Measurements from ENCODE around the gene TPST2. TPM values are rescaled to one million over a fixed set of nuclear protein-coding genes. Genes with fewer than 3 reads are reported as not detected.
A peak's percentile ranks its signal among the peaks of the same experiment; 100 is the strongest.

TPST2 gene
- total RNA-seq, 1 donor from 2014 or later = 30.0 TPM

DNA sequence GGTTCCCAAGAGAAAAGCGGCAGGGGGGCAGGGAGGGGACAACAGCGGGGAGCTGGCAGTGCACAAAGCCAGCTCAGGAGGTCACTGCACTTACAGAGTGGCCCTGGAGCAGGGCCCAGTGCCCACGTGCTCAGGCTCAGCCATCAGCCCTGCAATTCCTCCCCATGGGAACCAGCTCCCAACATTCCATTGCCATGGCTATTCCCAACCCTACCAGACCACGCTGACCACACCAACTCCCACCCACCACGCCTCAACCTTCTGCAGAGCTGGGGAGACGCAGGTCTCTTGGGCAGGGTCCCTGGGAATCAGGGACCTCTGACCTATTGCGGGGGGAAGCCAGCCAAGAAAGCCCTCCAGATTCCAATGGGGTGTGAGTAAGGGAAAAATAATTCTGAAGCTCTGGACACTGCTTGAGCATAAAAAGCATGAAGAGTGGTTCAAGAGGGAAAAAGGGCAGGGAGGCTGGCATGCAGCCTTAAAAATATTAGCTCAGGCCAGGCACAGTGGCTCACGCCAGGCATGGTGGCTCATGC, 39.4 kb downstream of the TPST2 start:
- H3K4me1 Mint-ChIP-seq = peaks cover 39% of the 10 kb centered on the region
- DNase-seq = no peak
- no peaks in the 10 kb centered on the region for H3K27me3 Mint-ChIP-seq
- H3K27ac Mint-ChIP-seq = no peak overlapping the region
- H3K9me3 Mint-ChIP-seq = no peaks in the 10 kb centered on the region
- intact Hi-C loops (cut with micrococcal nuclease) = no loop called here
- peaks cover 26% of the 10 kb centered on the region for H3K36me3 Mint-ChIP-seq (ENCODE audit: low read depth)
- H3K4me3 Mint-ChIP-seq = no peak overlapping the region

DNA sequence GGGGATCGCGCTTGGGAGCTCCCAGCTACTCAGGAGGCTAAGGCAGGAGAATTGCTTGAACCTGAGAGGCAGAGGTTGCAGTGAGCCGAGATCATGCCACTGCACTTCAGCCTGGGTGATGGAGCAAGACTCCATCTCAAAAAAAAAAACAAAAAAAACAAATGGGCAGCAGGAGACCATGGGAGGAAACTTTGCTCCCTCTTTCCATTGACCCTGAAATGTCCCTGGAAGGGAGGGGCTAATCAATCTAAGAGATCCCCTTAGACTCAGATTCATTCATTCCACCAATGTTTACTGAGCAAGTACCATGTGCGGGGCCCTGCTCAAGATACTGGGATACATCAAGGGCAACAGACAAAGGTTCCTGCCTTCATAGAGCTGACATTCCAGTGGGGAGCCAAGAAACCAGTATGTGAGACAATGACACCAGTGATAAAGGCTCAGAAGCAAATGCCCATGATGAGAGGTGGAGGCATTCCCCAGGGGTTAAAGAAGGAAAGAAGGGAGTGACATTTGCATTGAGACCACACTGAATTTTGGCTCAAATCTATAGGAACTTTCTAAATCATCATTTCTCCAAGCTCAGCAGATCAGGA, 39.9 kb downstream of the TPST2 start:
- Mint-ChIP-seq H3K27ac (peak overlapping the region; percentile 9), H3K4me3 (no peak overlapping the region), H3K9me3 (no peaks in the 10 kb centered on the region), H3K36me3 (ENCODE audit: low read depth) (peaks cover 29% of the 10 kb centered on the region), H3K27me3 (no peaks in the 10 kb centered on the region), H3K4me1 (peaks cover 41% of the 10 kb centered on the region)
- no peak for DNase-seq
- intact Hi-C loops (cut with micrococcal nuclease) = no loop called here

DNA sequence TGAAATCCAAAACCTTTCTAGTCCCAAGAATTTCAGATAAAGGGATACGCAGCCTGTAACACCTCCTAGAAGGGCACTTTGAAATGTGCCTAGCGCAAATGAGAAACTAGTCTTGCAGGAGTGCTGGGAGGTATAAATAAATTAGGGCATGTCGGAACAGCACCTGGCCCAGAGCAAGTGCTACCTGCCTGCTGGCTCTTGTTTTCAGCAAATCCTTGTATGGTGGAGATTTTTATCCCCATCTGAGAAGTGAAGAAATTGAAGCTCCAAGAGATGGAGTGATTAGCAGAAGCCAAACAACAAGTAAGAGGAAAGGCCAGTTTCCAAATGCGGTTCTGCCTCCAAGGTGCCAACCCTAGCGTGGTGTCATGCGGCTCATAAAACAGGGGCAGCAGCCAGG, 40.9 kb downstream of the TPST2 start:
- no peak for DNase-seq
- no peaks in the 10 kb centered on the region for H3K9me3 Mint-ChIP-seq
- H3K36me3 Mint-ChIP-seq (ENCODE audit: low read depth) = peaks cover 30% of the 10 kb centered on the region
- intact Hi-C loops (cut with micrococcal nuclease) = no loop called here
- H3K4me1 Mint-ChIP-seq = peaks cover 44% of the 10 kb centered on the region
- H3K4me3 Mint-ChIP-seq = no peak overlapping the region
- no peaks in the 10 kb centered on the region for H3K27me3 Mint-ChIP-seq
- no peak overlapping the region for H3K27ac Mint-ChIP-seq

DNA sequence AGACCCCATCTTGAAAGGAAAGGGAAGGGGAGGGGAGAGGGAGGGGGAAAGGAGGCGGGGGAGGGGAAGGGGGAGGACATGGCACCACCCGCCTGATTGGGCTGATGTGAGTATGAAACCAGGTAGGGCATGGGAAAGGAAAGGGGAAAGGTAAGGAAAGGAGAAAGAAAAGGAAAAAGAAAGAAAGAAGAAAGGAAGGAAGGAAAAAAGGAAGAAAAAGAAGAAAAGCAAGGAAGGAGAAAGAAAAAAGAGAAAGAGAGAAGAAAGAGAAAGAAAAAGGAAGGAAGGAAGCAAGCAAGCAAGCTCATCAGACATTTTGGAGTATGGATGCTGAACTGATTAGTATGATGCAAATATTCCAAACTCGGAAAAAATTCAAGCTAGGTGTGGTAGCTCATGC, 41.6 kb downstream of the TPST2 start:
- intact Hi-C loops (cut with micrococcal nuclease) = no loop called here
- Mint-ChIP-seq H3K36me3 (ENCODE audit: low read depth) (peaks cover 27% of the 10 kb centered on the region), H3K27me3 (no peaks in the 10 kb centered on the region), H3K27ac (peak overlapping the region; percentile 63), H3K4me3 (no peak overlapping the region), H3K9me3 (no peaks in the 10 kb centered on the region), H3K4me1 (peaks cover 42% of the 10 kb centered on the region)
- DNase-seq = no peak

DNA sequence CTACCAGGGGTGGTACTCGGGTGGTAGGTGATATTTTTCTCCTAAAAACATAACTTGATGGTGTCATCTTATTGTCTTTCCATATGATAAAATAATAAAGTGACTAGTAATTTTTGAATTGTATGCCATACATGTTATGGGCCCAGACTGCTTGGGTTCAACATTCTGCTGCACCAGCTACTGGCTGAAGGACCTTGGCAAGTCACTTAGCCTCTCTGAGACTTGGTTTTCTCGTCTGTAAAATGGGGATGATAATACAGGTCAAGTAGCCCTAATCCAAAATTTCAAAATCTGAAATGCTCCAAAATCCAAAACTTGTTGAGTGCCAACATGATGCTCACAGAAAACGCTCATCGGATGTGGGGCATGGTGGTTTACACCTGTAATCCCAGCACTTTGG, 42.1 kb downstream of the TPST2 start:
- intact Hi-C loops (cut with micrococcal nuclease) = no loop called here
- Mint-ChIP-seq H3K4me1 (peaks cover 42% of the 10 kb centered on the region), H3K9me3 (no peaks in the 10 kb centered on the region), H3K27ac (peak overlapping the region; percentile 82), H3K4me3 (no peak overlapping the region), H3K36me3 (ENCODE audit: low read depth) (peaks cover 27% of the 10 kb centered on the region), H3K27me3 (no peaks in the 10 kb centered on the region)
- no peak for DNase-seq

DNA sequence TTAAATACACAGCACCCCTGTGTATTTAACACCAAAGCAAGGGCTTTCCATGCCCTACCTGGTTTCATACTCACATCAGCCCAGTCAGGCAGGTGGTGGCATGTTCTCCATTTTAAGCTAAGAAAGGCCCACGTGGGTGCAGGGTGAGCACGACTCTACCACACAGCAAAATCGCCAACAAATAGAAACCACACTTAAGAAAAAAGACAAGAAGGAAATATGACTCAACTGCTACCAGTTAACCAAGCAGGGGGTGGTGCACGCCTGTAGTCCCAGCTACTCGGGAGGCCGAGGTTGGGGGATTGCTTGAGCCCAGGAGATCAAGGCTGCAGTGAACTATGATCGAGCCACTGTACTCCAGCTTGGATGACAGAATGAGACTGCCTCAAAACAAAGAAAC, 42.5 kb downstream of the TPST2 start:
- intact Hi-C loops (cut with micrococcal nuclease) = no loop called here
- peak overlapping the region; percentile 82 for H3K27ac Mint-ChIP-seq
- peaks cover 29% of the 10 kb centered on the region for H3K36me3 Mint-ChIP-seq (ENCODE audit: low read depth)
- no peaks in the 10 kb centered on the region for H3K9me3 Mint-ChIP-seq
- no peaks in the 10 kb centered on the region for H3K27me3 Mint-ChIP-seq
- peak overlapping the region; percentile 67 for H3K4me3 Mint-ChIP-seq
- peak; percentile 69 for DNase-seq
- peaks cover 46% of the 10 kb centered on the region for H3K4me1 Mint-ChIP-seq

DNA sequence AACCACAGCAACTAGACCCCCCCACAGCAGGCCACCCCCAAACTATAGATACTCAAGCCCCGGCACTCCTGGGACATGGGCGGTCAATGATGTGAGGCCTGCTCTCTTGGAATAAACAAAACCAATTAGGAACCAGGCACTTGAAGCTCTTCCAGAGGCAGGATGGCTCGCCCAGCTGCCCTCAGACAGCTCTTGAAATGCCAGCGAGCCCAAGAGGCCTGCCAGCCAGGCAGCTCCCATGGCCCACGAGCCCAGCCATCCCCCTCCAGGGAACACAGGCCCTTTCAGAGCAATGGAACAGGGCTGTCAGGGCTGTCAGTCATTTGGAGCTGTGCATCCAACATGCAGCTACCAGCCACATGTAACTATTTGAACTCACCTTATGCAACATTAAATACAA, 43.6 kb downstream of the TPST2 start:
- intact Hi-C loops (cut with micrococcal nuclease) = no loop called here
- DNase-seq = no peak
- H3K4me3 Mint-ChIP-seq = peak overlapping the region; percentile 67

DNA sequence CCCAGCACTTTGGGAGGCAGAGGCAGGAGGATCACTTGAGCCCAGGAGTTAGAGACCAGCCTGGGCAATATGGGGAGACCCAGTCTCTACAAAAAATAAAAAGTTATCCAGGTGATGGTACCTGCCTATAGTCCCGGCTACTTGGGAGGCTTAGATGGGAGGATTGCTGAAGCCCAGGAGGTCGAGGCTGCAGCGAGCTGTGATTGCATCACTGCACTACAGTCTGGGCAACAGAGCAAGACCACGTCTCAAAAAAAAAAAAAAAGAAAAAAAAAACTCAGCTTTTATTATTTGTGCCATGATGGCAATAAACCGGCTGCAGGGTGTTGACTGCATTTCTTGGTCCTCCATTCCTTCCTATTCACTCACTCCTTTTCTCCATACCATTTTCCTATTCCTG, 44.1 kb downstream of the TPST2 start:
- H3K27ac Mint-ChIP-seq = no peak overlapping the region
- no peaks in the 10 kb centered on the region for H3K27me3 Mint-ChIP-seq
- intact Hi-C loops (cut with micrococcal nuclease) = no loop called here

More for the DNA sequence above, 43.6 kb downstream of the TPST2 start:
- H3K36me3 Mint-ChIP-seq (ENCODE audit: low read depth) = peaks cover 31% of the 10 kb centered on the region
- H3K27ac Mint-ChIP-seq = peak overlapping the region; percentile 82
- H3K9me3 Mint-ChIP-seq = no peaks in the 10 kb centered on the region
- H3K27me3 Mint-ChIP-seq = no peaks in the 10 kb centered on the region
- peaks cover 48% of the 10 kb centered on the region for H3K4me1 Mint-ChIP-seq

DNA sequence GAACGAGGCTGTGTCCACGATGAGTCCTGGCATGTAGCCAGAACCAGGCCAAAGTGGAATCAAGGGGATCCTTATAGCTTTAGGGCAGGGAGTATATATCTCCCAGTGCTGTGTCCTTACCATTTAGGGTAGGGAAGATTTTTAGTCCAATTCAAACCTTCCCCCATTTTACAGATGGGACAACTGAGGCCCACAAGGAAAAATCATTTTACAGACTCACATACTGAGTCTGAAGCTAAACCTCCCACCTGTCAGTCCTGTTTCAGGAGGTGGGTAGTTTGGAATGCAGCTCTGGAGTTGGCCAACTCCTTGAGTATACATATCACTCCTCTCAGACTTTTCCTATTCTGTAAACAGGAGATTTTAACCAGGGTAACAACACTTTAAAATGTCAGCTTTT, 44.5 kb downstream of the TPST2 start:
- no peak overlapping the region for H3K4me3 Mint-ChIP-seq
- intact Hi-C loops (cut with micrococcal nuclease) = no loop called here
- peaks cover 33% of the 10 kb centered on the region for H3K36me3 Mint-ChIP-seq (ENCODE audit: low read depth)
- H3K27me3 Mint-ChIP-seq = no peaks in the 10 kb centered on the region
- no peaks in the 10 kb centered on the region for H3K9me3 Mint-ChIP-seq
- peaks cover 48% of the 10 kb centered on the region for H3K4me1 Mint-ChIP-seq
- no peak for DNase-seq
- no peak overlapping the region for H3K27ac Mint-ChIP-seq

More for the DNA sequence above, 44.1 kb downstream of the TPST2 start:
- H3K4me1 Mint-ChIP-seq = peaks cover 48% of the 10 kb centered on the region
- no peak for DNase-seq
- no peaks in the 10 kb centered on the region for H3K9me3 Mint-ChIP-seq
- peaks cover 31% of the 10 kb centered on the region for H3K36me3 Mint-ChIP-seq (ENCODE audit: low read depth)
- no peak overlapping the region for H3K4me3 Mint-ChIP-seq

DNA sequence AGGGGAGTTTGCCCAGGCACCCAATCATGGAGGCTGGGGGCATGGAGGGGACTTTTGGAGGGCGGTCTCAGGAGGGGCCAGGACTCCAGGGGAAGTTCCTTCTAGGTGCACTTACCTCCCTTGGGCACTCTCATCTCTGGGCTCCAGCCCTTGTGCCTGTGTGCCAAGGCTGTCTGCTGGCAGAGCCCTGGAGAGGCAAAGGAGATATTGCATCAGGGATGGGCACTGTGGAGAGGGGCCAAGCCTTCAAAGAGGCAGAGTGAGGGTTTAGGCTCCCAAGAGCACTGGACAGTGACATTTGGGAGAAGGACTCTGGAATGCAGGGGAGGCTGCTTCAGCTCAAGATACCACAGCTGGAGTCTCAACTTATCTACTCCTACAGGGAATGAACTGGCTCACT, 45.4 kb downstream of the TPST2 start:
- no peaks in the 10 kb centered on the region for H3K27me3 Mint-ChIP-seq
- peak overlapping the region; percentile 45 for H3K27ac Mint-ChIP-seq
- DNase-seq = no peak
- intact Hi-C loops (cut with micrococcal nuclease) = loop anchor here (5.0 kb wide), 1 partner anchor 48 kb away; the partner anchor contains the start of gene TPST2
- H3K36me3 Mint-ChIP-seq (ENCODE audit: low read depth) = peaks cover 31% of the 10 kb centered on the region
- H3K9me3 Mint-ChIP-seq = no peaks in the 10 kb centered on the region
- no peak overlapping the region for H3K4me3 Mint-ChIP-seq
- H3K4me1 Mint-ChIP-seq = peaks cover 44% of the 10 kb centered on the region

DNA sequence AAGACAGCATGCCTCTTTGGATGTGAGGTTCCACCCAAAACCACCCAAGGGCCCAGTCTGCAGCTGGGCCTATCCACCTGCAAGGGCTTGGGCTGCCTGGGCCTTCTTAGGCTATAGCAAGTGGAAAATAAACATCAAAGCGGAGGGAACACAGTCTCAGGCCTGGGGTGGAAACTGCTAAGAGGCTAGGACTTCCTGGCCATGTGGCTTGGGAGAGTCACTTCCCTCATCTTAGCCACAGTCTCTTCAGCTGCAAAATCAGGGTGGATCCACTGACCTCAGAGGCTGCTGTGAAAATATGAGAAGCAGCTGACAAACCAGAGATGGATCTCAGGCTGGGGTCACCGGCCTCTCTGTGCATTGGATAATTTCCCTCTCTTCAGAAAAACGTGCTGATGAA, 47.1 kb downstream of the TPST2 start:
- intact Hi-C loops (cut with micrococcal nuclease) = loop anchor here (5.0 kb wide), 1 partner anchor 49 kb away; the partner anchor contains the start of gene TPST2
- H3K4me3 Mint-ChIP-seq = no peak overlapping the region
- peak overlapping the region; percentile 85 for H3K27ac Mint-ChIP-seq

DNA sequence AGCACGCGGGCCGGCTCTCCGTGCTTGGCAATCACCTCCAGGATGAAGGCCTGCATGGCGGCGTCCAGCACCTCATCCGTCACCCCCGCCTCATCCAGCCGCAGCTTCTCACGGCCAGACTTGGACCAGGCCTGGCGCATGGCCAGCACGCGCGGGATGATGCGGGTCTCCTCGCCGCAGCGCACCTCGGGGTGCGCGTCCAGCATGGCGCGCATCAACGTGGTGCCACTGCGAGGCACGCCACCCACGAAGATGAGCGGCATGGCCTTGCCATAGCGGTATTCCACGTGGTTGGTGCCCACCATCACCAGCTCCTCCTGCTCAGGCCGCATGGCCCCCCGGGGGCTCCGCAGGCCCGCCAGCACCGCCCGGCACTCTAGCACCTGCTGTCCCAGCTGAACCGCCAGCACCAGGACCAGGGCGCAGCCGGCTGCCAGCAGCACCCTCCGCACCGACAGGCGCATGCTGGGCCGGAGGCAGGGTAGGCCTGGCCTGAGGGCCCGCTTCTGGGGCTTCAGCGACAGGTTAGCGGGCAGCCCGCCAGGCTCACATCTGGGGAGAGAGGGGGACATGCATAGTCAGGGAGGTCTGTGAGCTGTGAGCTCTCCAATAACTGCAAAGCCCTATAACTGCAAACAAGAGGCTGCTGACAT, 48.6 kb downstream of the TPST2 start:
- no peaks in the 10 kb centered on the region for H3K27me3 Mint-ChIP-seq
- no peak overlapping the region for H3K4me3 Mint-ChIP-seq
- H3K36me3 Mint-ChIP-seq (ENCODE audit: low read depth) = peaks cover 33% of the 10 kb centered on the region
- H3K4me1 Mint-ChIP-seq = peaks cover 28% of the 10 kb centered on the region
- H3K9me3 Mint-ChIP-seq = no peaks in the 10 kb centered on the region
- DNase-seq = no peak
- H3K27ac Mint-ChIP-seq = no peak overlapping the region
- intact Hi-C loops (cut with micrococcal nuclease) = loop anchor here (5.0 kb wide), 1 partner anchor 51 kb away; the partner anchor contains the start of gene TPST2

More for the DNA sequence above, 47.1 kb downstream of the TPST2 start:
- Mint-ChIP-seq H3K9me3 (no peaks in the 10 kb centered on the region), H3K36me3 (ENCODE audit: low read depth) (peaks cover 38% of the 10 kb centered on the region), H3K27me3 (no peaks in the 10 kb centered on the region), H3K4me1 (peaks cover 40% of the 10 kb centered on the region)
- DNase-seq = peak; percentile 76

DNA sequence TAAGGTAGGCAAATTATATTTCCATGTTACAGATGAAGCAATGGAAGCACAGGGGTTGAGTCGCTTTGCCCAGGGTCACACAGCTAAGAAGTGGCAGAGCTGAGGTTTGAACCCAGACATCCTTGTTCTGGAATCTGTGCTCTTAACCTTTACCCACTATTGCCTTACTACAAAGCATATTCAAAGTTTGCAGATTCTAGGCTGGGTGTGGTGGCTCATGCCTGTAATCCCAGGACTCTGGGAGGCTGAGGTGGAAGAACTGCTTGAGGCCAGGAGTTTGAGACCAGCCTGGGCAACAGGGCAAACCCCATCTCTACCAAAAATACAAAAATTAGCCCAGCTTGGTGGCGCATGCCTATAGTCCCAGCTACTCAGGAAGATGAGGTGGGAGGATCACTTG, 49.8 kb downstream of the TPST2 start:
- Mint-ChIP-seq H3K4me1 (peaks cover 30% of the 10 kb centered on the region), H3K4me3 (no peak overlapping the region), H3K36me3 (ENCODE audit: low read depth) (peaks cover 36% of the 10 kb centered on the region), H3K27me3 (no peaks in the 10 kb centered on the region), H3K9me3 (no peaks in the 10 kb centered on the region), H3K27ac (no peak overlapping the region)
- DNase-seq = no peak
- intact Hi-C loops (cut with micrococcal nuclease) = loop anchor here (5.0 kb wide), 1 partner anchor 52 kb away; the partner anchor contains the start of gene TPST2

DNA sequence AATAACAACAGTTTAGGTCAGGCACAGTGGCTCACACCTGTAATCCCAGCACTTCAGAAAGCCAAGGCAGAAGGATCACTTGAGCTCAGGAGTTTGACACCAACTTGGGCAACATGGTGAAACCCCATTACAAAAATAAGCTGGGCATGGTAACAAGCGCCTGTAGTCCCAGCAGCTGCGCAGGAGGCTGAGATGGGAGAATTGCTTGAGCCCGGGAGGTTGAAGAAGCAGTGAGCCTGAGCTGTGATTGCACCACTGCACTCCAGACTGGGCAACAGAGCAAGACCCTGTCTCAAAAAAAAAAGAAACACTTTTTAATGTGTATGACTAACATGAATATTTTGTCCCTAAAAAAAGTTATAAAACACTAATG, 53.2 kb downstream of the TPST2 start:
- no peaks in the 10 kb centered on the region for H3K9me3 Mint-ChIP-seq
- intact Hi-C loops (cut with micrococcal nuclease) = no loop called here
- no peak for DNase-seq
- peaks cover 44% of the 10 kb centered on the region for H3K36me3 Mint-ChIP-seq (ENCODE audit: low read depth)
- H3K4me3 Mint-ChIP-seq = no peak overlapping the region
- no peaks in the 10 kb centered on the region for H3K27me3 Mint-ChIP-seq
- peaks cover 16% of the 10 kb centered on the region for H3K4me1 Mint-ChIP-seq
- H3K27ac Mint-ChIP-seq = peak overlapping the region; percentile 51

Data from activated CD4-positive, alpha-beta T cell treated with anti-CD3 and anti-CD28 coated beads, Interleukin-2, amount 10 ng/mL, durations not matched to agents 24 days and 14 days (primary cell).